Middle frontal gyrus (tissue), 1 donor: ENCODE data around the gene HTRA2.

Experiments used
- DNase-seq: peaks from one replicate; pipeline ENCODE4 v3.0.0-alpha.2; 2015; ENCODE audit warnings: low spot score; ENCODE audit errors: extremely low spot score

HTRA2 gene

DNA sequence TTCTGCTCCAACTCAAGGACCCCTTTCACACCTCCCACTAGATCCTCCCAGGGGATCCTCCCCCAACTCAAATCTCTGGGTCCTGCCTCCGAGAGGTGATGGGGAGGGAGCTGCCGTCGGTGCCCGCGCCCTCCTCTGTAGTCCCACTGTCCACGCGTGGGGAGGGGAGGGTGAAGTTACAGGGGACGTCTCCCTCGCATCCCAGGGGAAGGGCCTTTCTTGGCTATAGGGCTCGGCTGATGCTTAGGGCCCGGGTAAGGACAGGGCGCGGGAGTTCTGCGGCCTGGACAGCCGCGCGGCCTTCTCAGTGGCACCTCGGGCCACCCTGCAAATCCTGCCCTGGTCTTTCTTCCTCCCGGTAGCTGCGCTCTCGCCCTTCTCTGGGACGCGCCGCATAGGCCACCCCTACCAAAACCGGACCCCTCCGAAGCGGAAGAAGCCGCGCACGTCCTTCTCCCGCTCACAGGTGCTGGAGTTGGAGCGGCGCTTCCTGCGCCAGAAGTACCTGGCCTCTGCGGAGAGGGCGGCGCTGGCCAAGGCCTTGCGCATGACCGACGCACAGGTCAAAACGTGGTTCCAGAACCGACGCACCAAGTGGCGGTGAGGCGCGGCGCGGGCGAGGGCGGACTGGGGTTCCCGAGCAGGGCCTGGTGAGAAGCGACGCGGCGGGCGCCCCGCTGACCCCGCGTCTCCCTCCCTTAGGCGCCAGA, 14.3 kb upstream of the HTRA2 start:
- DNase-seq: no peak

DNA sequence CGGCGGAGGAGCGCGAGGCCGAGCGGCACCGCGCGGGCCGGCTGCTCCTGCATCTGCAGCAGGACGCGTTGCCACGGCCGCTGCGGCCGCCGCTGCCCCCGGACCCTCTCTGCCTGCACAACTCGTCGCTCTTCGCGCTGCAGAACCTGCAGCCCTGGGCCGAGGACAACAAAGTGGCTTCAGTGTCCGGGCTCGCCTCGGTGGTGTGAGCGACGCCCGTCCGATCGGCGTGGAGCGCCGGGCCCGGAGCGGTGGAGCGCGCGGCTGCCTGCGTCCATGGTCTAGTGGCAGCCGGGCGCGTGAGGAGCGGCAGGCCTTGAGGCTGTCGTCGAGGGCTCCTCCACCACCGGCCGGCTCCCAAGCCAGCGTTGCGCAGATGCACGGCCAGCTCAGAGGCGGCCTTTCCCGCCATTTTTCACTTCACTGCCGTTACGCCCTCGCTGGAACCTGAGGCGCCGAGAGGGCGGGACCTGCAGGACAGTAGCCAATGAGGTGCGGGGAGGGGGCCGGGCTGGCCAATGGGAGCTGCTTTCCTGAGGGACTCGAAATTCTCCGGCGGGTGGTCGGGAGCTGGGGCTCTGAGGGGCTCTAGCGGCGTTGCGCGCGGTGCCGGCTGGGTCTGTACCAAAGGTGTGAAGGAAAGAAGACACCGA, 13.6 kb upstream of the HTRA2 start:
- DNase-seq: no peak

DNA sequence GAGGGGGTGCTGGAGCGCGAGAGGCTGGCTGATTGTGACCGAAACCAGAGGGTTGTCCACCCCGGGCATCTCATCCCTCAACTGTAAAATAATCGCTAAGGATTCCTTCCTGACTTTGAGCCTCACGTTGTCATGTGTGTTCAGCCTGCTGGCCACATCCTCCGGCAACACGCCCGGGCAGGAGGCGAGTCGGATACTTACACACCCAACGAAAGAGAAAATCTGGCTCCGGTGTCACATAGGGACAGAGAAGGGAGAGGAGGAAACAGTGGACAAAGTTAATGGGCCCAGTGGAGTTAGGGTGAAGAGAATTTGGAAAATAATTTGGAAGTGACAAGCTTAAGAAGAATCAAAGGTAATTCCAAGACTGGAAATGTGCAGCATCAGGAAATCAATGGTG, 13.1 kb upstream of the HTRA2 start:
- DNase-seq: no peak

DNA sequence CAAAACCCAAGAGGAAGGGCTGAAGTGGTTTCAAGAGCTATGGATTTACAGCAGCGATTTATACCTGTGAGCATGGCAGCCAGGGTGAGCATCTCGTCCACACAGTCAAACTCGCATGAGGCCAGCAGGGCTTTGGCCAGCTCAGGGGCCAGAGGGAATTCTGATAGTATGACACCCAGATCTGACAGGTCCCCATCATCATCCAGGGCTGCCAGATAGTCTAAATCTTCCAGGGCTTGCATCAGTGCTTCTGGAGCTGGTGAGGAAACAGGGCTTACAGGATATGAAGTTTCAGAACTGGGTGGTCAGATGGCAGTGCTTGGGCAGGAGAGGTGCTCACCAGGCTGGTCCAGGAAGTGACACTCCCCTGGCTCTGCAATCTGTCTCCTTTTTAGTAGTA, 7.2 kb upstream of the HTRA2 start:
- no peak for DNase-seq

DNA sequence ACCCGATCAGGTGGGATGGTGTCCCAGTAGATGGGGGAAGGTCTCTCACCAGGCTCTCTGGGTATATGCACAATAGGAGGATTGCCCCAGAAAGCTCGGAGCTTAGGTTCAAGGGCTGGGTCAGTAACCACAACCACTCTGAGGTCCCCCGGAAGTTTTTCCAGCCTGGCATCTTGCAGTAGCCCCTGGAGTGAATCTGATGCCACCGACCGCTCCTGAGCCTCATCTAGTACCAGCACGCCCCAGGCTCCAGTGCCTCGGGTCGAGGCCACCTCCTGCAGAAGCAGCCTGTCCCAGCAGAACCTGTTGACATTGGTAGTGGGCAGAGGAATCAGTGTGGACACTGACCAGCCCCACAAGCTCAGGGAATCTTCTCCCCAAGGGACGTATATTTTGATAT, 5.7 kb upstream of the HTRA2 start:
- DNase-seq: no peak

DNA sequence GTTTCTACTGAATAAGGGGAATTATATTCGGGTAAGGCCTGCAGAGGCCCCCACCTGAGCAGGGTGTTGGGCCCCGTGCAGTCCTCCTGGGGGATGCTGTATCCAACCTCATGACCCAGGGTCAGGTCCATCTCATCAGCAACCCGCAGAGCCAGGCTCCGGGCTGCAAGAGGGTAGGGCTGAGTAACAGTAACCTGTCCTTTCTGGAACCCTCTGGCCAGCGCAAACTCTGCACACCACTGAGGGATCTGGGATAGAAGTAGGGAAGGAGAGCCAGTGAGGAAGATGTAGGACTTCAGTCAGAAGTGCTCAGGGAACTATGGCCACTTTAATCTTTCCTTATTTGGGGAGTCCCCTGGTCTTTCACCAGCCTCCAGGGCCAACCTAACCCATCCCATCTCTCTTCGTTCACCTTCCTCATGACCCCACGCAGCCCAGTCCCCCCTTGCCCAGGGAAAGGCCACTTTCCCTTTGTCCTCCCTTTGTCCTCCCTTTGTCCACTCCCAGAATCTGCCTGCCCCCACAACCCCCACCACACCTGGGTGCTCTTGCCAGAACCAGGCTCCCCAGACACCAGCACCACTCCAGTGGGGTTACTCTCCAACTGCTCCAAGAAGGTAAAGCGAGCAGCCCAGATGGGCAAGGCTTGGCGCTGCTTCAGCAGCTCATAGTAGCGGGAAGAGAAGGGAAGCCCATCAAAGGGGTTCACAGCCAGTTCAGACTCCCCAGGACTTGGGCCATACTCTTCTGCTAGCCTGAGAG, 4.6 kb upstream of the HTRA2 start:
- DNase-seq: no peak

DNA sequence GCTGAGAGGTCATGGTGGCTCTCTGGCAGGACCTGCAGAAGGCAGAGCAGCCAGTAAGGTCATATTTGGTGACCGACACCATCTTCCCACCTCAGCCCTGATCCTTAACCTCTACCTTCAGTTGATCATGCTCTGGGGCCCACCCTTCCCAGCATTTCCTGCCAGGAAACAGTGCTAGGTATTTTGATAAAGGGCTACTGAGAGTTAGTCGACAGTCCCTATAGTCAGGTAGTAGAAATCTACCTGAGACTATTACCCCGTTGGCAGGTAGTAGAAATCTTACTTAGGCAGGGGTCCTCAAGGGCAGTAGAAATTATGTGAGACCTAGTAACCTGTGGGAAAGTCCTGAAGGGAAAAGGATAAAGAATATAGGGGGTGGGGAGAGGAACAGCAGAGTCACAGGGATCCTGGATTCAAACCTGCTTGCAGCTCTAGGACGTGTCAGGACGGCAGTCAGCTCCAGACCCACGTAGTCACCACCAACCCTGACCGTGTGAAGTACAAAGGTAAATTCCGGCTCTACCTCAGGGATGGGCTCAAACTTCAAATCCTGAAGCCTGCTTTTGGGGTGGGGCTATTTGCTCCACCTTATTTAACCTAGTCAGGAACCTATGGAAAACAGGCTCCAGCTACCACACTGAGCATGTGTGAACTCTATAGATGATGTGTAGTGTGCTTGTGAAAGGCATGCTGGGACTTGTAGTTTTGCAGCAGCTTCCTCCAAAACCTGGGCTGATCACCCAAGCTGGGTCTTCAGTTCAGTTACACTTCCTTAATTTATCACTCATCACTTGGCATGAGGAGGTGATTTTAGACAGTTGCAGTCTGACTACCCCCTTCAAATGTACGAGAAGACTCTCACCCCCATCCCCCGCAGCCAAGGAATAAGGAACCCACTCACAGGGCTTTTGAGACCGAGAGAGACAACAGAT, 3.8 kb upstream of the HTRA2 start, which contains the start of gene DQX1:
TSS of gene DQX1 (minus strand) at position 515 of the 932 bp plus-strand sequence. CDS start at position 13, 502 bp downstream.
- no peak for DNase-seq

DNA sequence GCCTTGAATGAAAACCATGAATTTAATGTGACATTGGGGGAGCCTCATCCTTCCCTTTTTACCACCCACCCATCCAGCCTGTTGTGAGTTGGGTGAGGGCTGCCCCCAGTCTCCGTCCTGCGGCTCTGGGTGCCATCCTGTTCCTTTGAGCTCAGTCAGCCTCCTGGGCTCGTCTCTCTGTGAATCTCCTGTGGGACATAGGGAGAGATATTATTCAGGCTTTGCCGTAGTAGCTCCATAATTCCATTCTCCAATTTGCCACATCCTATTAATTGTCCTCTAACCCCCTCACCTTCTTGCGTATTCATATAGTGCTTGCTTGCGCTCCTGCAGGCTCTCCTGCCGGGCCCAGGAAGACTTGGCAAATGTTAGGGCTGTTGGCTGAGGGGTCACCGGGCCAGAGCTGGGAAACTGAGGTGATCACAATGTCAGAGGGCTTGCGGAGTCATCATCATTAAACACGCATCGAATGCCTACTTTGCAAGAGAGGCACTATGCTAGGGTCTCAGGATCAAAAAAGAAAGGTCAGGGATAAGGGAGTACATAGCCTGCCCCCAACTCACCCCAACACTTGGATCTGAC, 3.0 kb upstream of the HTRA2 start:
- no peak for DNase-seq

DNA sequence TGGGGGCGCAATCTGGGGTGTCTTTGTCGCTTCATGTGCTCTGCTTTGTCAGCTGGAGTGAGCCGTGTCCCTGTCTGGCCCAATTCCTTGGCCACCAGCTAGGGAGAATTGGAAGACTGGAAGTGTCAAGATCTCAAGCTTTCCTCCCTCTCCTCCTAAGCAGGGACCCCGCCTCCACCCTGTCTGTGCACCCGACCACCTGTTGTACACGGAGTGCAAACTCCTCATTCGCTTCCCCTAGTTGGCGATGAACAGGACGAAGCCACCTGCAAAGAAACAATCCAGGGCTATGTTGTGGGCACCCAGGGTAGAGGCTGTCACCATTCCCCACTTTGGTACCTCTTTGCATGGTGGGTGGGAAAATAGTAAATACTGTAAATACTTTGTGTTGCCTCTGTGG, 2.0 kb upstream of the HTRA2 start:
- no peak for DNase-seq

DNA sequence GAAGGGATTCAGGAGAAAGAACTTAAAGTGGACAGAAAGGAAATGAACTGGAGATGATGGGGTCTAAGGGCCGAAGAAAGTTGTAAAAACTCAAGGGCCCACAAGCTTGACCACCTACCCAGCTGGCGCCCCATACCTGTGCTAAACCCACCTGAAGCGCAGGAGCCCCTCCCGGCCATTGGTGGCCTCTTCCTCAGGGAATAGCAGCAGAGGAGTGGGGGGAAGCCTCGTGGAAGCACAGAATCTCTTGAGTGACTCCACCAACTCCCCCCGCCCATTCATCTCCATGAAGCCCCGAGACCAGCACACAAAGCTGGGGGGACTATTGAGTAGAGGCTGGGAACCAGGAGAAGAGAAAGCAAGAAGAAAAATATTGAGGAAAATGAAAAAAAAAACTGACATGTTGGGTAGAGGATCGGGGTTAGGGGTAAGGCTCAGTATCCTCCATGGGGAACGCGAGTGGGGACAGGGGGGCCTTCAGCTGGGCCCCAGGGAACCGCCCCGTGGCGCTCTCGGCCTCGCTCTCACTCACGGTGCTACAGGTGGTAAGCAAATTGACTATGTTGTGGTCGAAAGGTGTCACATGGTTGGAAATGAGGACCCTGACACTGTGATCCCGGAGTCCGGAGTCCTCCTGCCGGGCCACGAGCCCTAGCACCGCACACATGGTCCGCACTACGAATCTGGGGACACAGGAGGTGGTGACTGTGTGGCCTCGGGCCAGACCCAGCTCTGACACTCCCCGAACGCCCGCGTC, 955 bp upstream of the HTRA2 start:
- no peak for DNase-seq

DNA sequence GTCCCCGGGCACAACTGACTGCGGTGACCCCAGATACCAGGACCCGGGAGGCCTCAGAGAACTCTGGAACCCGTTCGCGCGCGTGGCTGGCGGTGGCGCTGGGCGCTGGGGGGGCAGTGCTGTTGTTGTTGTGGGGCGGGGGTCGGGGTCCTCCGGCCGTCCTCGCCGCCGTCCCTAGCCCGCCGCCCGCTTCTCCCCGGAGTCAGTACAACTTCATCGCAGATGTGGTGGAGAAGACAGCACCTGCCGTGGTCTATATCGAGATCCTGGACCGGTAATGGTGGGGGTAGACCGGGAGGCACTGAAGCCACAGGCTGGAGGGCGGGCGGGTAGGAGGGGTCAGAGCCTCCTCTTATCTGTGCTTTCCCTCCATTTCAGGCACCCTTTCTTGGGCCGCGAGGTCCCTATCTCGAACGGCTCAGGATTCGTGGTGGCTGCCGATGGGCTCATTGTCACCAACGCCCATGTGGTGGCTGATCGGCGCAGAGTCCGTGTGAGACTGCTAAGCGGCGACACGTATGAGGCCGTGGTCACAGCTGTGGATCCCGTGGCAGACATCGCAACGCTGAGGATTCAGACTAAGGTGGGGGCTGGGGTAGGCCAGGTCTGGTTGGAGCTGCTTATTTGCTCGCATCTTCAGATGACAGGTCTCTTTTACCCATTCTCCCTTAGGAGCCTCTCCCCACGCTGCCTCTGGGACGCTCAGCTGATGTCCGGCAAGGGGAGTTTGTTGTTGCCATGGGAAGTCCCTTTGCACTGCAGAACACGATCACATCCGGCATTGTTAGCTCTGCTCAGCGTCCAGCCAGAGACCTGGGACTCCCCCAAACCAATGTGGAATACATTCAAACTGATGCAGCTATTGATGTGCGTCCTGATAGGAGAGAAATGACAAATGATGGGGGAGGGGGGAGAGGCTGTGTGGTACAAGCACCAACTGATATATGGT, 780 bp downstream of the HTRA2 start:
- no peak for DNase-seq

DNA sequence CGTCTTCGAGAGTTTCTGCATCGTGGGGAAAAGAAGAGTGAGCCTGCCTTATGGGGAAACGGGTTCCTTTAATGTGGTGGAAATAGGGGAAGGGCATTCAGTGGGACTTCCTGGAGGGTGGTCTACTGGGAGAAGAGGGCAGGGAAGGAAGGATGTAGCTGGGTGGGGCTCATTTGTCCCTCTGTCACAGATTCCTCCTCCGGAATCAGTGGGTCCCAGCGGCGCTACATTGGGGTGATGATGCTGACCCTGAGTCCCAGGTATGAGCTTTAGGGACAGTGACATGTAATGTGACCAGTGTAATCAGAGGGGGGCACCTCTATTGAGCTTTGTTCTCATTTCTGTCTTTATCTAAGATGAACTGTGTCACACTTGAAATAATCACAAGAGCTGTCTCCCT, 1.9 kb downstream of the HTRA2 start:
- no peak for DNase-seq

DNA sequence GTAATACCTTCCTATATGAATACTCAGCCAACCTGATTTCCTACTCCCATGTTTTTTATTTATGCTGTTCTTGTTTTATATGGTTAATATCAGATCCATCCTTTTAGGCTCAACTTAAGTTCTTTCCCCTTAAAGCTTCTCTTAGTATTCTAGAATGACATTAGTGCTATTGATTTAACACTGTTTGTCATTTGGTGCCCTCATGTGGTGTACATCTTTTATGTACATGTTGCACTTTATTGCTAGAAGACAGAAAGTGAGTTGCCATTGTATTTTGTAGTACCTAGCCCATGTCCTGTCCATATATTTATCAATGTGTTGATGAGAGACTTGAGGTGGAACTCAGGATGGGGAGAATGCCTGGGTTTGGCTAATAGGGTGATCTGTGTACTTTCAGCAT, 2.5 kb downstream of the HTRA2 start:
- DNase-seq: no peak

DNA sequence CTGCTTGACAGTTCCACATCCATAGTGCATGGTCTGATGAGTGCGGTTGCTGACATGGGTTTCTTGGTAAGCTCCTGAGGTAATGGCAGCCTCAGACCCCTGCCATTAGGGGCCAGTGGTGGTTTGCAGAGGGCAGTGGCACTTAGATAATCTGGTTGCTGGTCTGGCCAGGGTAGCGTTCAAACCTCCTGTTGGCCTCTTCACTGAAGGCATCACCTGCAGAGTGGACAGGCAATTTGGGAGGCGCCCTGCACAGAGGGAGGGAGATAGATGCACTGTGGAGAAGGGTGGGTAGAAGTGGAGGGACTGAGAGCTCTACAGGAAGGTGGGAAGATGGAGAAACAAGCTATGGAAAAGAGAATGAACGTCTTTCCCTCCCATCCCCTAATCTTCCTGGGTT, 3.7 kb downstream of the HTRA2 start:
- DNase-seq: no peak

DNA sequence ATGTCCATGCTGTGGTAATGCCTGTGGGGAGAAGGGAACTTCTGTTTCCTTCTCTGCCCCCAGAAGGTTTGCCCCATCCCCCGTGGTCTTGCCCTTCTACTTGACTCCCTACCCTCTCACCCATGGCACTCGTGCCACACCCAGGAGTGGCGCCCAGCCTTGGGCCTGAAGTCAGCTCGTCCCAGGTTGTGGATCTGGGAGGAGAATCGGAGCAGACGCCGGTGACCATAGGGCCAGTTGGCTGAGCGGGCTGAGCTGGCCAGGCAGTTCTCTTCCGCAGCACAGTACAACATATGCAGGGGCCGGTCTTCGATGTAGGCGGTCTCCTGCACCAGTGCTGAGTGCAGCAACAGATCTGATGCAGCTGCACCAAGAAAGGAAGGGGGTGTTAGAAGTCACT, 4.7 kb downstream of the HTRA2 start:
- no peak for DNase-seq

DNA sequence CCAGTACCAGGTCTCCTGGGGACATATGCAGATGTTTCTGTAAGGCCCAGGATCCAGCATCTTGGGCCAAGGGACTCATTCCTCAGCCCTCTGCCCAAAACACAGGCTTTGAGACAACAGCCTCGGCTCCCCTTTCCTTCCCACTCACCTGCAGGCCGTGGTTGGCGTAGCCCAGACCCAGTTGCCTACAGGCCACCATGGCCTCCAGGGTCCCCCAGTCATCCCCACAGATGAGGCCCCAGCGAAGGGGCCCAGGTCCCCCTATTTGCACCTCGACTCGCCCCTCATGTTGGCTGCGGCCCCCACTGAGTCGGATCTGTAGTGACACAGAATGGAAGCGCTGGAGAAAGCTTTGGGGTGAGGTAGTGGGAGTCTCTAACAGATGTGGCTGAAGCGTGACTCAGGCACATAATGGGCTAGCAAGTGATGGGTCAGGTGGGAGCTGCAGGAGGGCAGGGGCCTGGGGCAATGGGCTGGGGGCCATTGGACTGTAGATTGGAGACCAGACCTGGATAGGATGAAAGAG, 5.8 kb downstream of the HTRA2 start:
- DNase-seq: no peak

DNA sequence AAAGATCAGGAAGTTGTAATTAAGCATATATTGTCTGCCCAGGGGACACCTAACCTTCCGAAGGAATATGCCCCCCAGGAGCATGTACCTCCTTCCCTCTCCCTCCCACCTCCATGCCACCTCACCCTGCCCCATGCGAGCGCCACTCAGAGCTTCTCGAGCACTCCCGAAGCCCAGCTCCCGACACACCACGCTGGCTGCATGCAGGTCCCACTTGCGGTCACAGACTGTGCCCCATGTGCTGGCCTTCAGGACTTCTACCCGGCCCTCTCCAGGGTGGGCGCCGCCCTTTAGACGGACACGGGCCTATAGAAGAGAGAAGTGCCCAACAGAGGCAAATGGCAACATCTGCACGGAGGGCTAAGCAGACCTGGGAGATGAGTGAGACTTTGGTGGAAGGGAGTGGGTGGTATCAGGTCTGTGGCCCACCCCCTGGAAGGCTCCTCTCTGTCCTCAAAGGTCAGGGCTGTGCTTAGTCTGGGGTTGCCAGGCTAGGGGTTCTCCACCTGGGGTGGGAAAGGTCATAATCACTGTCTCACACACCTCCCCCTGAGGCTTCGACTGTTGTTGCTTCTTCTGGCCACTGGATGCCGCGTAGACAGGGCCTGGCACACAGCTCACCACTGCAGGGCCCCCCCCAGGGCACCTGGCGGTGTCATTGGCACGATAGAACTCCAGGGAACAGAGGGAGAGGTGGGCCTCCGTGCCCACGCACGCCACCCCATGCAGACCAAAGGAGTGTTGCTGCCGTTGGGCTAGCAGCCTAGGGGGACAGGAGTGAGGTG, 6.6 kb downstream of the HTRA2 start:
- no peak for DNase-seq

DNA sequence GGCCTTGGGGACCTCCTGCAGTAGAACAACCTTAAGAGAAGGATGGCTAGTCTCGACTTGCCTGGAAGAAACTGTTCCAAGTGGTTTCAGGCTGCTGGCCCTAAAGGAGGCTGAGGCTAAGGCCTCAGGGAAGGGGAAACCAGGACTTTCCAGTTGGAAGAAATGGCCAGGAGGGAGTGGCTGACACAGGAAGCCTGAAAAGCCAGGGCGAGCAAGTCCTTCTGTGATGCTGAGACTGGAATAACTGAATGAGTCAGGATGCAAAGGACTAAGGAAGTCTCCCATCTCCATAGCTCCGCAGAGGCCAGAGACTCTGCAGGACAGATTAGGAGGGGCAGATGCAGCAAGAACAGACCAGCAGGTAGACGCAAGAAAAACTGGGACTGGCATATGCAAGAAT, 7.4 kb downstream of the HTRA2 start:
- DNase-seq: no peak
